Activated CD8-positive, alpha-beta memory T cell treated with anti-CD3 and anti-CD28 coated beads, Interleukin-2, amount 50 U/mL, for 4 hours (primary cell): ENCODE data around the gene MMS19.
"Not testable (repeated sequence)": the region's sequence is repeated elsewhere in the genome, so short reads cannot be mapped to it uniquely, and the experiment has no call there.

ENCODE experiments used
- DNase-seq: peaks from one replicate; pipeline ENCODE4 v3.0.0-alpha.2; 2020

The MMS19 gene

GRCh38 chr10:97459933-97460332 is 38.3 kb downstream of the MMS19 start:
- DNase-seq, result no peak

- no peak for DNase-seq
Observed at GRCh38 chr10:97459111-97459510, 39.1 kb downstream of the MMS19 start.

DNA sequence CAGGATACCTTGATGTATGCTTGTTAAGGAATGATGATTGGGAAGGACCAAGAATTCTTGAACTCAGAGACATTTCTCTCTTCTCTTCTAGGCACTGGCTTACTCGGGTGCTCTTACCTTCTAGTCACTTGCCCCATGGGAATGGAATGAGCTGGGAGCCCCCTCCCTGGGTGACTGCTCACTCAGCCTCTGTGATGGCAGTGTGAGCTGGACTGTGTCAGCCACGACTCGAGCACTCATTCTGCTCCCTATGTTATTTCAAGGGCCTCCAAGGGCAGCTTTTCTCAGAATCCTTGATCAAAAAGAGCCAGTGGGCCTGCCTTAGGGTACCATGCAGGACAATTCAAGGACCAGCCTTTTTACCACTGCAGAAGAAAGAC is 41.5 kb downstream of the MMS19 start:
- no peak for DNase-seq

GRCh38 chr10:97456034-97456685 is 42.1 kb downstream of the MMS19 start:
- no peak for DNase-seq

DNA sequence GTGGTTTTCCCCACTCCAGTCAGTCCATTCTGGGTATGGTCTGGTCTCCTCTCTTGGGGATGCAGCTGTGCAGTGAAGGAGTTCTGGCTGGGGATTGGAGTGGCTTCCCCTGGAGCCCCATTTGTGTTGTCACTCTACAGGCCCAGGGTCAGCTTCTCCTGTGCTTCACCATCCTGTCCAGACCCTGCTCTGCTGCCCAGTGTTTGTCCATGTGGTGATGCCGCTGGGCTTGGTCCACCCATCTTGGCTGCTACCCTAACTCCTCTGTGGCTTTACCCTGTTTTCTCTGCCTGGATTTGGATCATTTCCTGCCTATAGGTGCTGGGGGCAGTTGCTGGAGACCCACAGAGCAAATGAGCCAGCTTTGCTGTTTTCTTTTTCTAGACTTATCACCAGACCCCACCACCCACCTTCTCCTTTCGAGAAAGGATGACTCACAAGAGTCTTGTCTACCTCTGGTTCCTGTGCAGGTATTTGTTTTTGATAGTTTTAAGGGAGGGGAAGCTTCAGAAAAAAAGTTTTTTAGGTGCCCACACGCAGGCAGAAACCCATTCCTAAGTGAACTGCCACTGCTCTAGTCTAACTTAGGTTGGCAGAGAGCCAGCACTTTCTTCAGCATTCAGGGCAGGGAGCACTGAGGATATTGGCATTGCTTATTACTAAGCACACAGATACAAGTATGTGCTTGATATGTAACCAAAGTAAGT is 43.7 kb downstream of the MMS19 start:
- DNase-seq, result peak; percentile 38

DNA sequence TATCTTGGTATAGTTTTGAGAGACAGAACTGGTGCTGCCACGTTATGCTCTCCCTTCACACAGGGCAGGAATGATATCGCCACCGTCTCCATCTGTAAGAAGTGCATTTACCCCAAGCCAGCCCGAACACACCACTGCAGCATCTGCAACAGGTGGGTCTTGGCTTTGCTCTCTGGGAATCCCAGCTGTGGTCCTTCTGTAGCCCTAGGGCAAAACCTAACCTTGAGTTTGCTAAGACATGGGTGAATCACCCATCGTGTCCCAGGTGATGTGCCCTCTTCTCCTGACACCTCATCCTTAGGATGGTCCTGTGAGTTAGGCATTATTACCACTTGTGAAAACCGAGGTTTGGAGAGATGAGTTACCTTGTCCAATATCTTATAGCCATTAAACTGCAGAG is 45.9 kb downstream of the MMS19 start:
- DNase-seq, result no peak

- DNase-seq, result no peak
Observed at GRCh38 chr10:97451605-97452004, 46.6 kb downstream of the MMS19 start.

- no peak for DNase-seq
Observed at GRCh38 chr10:97450828-97451227, 47.4 kb downstream of the MMS19 start.

DNA sequence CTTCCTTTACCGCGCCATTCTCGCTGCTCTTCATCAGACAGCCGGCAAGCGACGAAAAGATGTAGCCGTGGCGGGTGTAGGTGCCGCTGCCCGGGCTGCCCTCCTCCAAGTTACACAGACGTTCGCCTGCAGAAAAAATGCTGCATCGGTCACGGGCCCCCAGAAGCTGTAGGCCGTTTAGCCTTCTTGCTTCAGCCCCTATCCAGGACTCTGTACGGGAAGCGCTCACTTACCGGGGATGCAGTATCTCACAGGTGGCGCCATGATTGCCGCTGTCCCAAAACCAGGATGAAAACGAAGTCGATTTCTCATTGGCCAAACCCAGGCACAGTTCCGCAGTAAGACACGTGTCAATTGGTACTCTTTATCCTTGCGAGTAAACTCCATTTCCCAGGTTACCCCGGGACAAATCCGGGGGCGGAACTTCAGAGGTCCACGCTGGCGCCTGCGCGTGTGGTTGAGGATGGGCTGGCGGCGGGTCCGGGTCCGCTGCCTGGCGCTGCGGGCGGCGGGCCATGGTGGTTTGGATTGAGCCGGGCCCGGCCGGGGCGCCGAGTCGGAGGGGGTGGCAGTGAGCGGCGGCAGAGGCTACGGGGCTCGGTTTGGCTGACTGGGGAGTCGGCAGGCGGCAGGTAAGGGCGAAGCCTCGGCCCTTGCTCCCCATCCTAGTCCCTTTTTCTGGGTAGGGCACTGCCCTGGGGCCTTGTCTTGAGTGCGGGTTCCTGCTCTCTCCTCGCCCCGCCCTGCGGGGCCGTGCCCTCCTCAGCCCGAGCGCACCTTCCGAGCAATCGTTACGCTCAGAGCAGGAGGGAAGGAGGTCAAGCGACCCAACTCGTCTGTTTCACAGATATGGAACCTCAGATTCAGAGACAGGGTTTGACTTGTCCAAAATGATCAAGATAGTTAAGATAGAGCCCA is 52.2 kb downstream of the MMS19 start, which contains the start of the genes EXOSC1 and ZDHHC16:
Gene EXOSC1, minus strand, starts transcription at position 285 of the 918 bp plus-strand sequence. Its CDS starts 21 bp downstream, at position 264.
Gene ZDHHC16, plus strand, starts transcription at position 454 of the 918 bp plus-strand sequence. CDS start 5,501 bp downstream, outside the sequence.
- peak; percentile 90 for DNase-seq

DNA sequence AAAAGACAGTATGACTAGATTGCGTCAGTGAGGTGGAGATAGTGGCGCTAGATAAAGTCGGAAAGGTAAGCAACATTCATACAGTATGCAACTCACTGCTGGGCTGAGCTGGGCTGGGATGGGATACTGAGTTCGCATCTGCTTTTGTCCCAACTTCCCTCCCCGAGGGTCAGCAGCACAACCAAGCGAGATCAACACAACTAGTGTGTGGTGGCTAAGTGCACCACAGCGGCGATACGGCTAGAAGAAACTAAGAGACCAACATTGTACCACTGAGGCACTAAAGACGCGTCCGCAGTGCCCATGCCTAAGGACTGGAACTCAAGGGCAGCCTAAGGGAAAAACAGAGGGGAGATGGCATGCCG is 52.9 kb downstream of the MMS19 start:
- DNase-seq, result no peak

DNA sequence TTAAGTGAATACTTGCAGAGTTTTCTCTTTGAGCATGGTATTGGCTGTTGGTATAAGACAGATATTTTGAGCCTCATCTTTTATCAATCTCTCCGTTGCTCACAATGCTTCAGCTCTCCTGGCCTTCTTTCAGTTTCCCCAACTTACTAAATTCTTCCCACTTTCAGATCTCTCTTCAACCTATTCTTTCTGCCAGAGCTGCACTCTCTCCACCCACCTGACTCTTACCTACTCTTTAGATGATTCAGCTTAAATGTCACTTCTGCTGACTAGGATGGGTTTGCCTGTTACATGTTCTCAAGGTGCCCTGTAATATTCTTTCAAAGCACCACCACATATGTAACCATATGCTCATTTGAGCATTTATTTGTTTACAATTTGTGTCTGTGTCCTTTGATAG is 54.0 kb downstream of the MMS19 start:
- no peak for DNase-seq

GRCh38 chr10:97442277-97442676 is 55.9 kb downstream of the MMS19 start:
- no peak for DNase-seq

- no peak for DNase-seq
Observed at GRCh38 chr10:97435211-97435610, 63.0 kb downstream of the MMS19 start.

GRCh38 chr10:97434557-97434956 is 63.7 kb downstream of the MMS19 start:
- DNase-seq, result no peak

DNA sequence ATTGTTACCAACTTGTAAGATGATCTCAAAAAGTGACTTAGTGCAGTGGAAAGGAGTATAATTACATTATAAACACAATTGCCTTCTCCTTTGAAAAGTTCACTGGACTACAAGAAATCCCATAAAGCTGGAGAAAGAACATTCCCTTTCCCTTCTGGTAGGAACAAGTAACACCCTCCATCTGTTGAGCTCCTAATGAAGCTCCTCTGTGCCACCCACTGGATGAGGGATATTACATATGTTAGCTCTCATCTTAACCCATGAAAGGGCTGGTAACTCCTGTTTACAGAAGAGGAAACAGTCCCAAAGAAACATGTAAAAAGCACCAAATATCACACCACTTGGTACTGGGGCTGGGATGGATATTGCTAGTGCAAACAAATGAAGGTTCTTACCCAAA is 64.2 kb downstream of the MMS19 start:
- no peak for DNase-seq

DNA sequence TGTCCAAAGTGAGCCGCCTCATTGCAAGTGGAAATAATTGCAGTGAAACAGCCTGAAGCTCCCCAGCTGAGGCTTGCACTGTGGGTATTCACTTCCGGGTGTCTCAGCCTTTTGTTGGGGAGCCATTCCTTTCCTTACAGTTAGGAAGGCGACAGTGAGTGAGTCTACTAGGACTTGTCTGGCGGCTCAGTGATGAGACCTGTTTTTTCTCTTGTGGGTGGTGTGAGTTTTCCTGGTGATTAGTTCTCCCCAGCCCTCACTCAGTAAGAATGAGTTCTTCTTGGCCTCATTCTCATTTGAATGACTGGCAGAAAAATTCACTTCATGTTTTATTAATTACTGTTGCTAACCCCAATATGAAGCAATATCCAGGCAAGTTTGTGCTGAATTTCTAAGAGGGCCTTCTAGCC is 69.6 kb downstream of the MMS19 start:
- peak; percentile 44 for DNase-seq

DNA sequence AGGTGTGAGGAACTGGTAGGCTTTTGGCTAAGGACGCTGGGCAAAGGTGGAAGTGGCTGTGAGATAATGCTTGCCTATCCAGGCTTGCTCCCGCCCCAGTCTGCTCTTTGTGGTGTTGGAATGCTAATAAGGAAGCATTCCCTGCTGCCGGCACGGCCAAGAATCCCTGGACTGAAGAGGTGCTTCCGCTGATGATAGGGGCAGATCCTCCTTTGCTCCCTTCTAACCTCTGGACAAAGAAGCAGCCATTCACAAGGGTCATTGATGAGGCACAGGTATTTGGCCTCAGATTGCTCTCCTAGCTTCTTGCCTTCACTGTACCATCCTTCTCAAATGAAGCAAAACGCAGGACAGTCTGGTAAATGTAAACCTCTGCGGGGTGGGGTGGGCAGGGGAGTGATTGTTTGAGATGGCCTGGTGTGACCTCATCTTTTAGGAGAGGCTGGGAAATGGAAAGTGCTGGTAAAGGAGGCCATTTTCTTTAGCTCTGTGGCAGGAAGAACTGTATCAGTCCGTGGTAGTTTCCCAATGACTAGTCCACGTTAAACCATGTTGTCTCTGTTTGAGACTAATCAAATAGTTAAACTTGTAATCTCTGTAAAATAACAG is 70.5 kb downstream of the MMS19 start:
- DNase-seq, result no peak

- no peak for DNase-seq
Observed at GRCh38 chr10:97426776-97427570, 71.2 kb downstream of the MMS19 start.

DNA sequence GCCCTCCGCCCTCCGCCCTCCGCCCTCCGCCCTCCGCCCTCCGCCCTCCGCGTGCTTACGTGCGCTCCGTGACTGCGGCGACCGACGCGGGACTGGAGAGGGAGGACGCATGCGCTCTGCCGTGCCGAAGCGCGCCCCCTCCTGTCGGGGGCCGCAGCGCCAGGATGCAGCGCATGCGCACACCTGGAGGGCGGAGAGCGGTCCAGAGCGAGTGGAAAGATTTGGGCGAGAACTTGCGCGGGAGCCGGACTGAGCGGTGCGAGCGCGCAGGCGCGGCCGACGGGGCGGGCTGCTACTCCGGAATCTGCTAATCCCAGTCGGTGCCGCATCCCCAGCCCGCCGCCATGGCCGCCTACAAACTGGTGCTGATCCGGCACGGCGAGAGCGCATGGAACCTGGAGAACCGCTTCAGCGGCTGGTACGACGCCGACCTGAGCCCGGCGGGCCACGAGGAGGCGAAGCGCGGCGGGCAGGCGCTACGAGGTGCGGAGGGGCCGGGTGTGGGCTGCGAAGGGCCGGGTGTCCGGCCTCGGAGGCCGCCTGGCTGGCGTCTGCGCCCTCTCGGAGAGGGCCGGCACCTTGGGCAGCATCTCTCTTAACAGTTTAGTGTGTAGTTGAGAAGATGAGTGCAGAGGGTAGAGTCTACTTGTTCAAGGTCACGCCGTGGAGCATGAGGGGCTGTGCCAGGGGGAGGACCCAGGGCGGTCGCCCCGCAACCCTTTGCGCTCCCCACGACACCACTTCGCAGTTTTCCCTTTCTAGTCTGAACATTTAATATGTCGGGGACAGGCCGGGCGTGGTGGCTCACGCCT is 72.1 kb downstream of the MMS19 start, which contains the start of gene PGAM1:
Gene PGAM1, plus strand, starts transcription at position 228 of the 812 bp plus-strand sequence. Its CDS starts 117 bp downstream, at position 345.
- peak; percentile 95 for DNase-seq

- DNase-seq, result not testable (repeated sequence)
Observed at GRCh38 chr10:97423757-97424098, 74.5 kb downstream of the MMS19 start.

- no peak for DNase-seq
Observed at GRCh38 chr10:97416565-97416964, 81.7 kb downstream of the MMS19 start.
